Suprapubic skin (tissue), 3 donors: ENCODE results near the gene GRIA4.

Experiments
- CTCF ChIP-seq, 2 donors: fragments of 200-600 bp in 1 of 2; fragments of 450-650 bp in 1 of 2; sonication (generic) in 1 of 2; IDR thresholded peaks; one replicate each; pipeline ENCODE4 v1.5.1; 2016 to 2019; ENCODE audit warnings: antibody characterized with exemption in 2 of 2, mild to moderate bottlenecking in 1 of 2, moderate library complexity in 1 of 2
- EP300 ChIP-seq: sonication (generic); formaldehyde crosslinking; IDR thresholded peaks from one replicate; pipeline ENCODE4 v1.6.1; 2017; ENCODE audit warnings: antibody characterized with exemption
- POLR2A ChIP-seq, 2 donors: fragments of 450-650 bp; IDR thresholded peaks; one replicate each; pipeline ENCODE4 v1.6.1; 2017; ENCODE audit warnings: antibody characterized with exemption in 2 of 2, mild to moderate bottlenecking in 2 of 2, moderate library complexity in 2 of 2

GRCh38 chr11:106030609-106031008 lies 420.7 kb downstream of the GRIA4 start:
- no peak for TF ChIP-seq POLR2A (IDR thresholded peaks at IDR 0.05)
- TF ChIP-seq CTCF (IDR thresholded peaks at IDR 0.05) = no peak
- TF ChIP-seq EP300 = no peak
